HepG2 (cell line): ENCODE measurements around the gene ARHGAP22. TPM values are rescaled to one million over a fixed set of nuclear protein-coding genes. Genes with fewer than 3 reads are reported as not detected.

Source experiments
- LCORL ChIP-seq, 2 experiments: fragments of 450-650 bp in 1 of 2; sonication (generic) in 1 of 2; formaldehyde crosslinking in 1 of 2; IDR thresholded peaks; 2 replicates each; pipeline versions ENCODE4 v1.5.0 to v1.6.1; 2017 to 2020; ENCODE audit warnings: antibody characterized with exemption in 1 of 2, missing genetic modification reagents in 1 of 2
- MED13 ChIP-seq: sonication (generic); formaldehyde crosslinking; IDR thresholded peaks from 2 replicates; pipeline ENCODE4 v1.5.0; 2020; ENCODE audit warnings: missing genetic modification reagents
- PRMT3 ChIP-seq: sonication (generic); formaldehyde crosslinking; IDR thresholded peaks from 2 replicates; pipeline ENCODE4 v1.8.1; 2022; ENCODE audit warnings: low read depth, mild to moderate bottlenecking, moderate library complexity, missing genetic modification reagents, borderline replicate concordance
- RORA ChIP-seq: sonication (generic); formaldehyde crosslinking; IDR thresholded peaks from 2 replicates; pipeline ENCODE4 v1.5.0; 2020; ENCODE audit warnings: mild to moderate bottlenecking, missing genetic modification reagents, moderate library complexity
- ZNF253 ChIP-seq: sonication (generic); formaldehyde crosslinking; IDR thresholded peaks from 2 replicates; pipeline ENCODE4 v1.8.0; 2022; ENCODE audit warnings: mild to moderate bottlenecking, missing genetic modification reagents, borderline replicate concordance
- ZNF343 ChIP-seq: sonication (generic); formaldehyde crosslinking; IDR thresholded peaks from 2 replicates; pipeline ENCODE4 v1.4.0; 2020; ENCODE audit warnings: mild to moderate bottlenecking, missing genetic modification reagents
- ZNF800 ChIP-seq: sonication (generic); formaldehyde crosslinking; IDR thresholded peaks from 2 replicates; pipeline ENCODE4 v1.4.0; 2020; ENCODE audit warnings: missing genetic modification reagents
- ZNF839 ChIP-seq: sonication (generic); formaldehyde crosslinking; IDR thresholded peaks from 2 replicates; pipeline ENCODE4 v1.4.0; 2020; ENCODE audit warnings: missing genetic modification reagents, mild to moderate bottlenecking, borderline replicate concordance
- polyA plus RNA-seq, 8 experiments: library from polyadenylated mRNA; depleted of rRNA in 3 of 8; stranded (reverse) in 7 of 8; unstranded in 1 of 8; fragments of >200 nt; fragmentation: Illumina TruSeq in 4 of 8; extraction: Trizol in 4 of 8; gene quantifications; 2 replicates each; pipeline versions ENCODE4 v1.2.1 to v1.2.3, GENCODE V29; 2011 to 2016; ENCODE audit warnings: low read depth in 4 of 8, missing spikeins in 1 of 8, mixed read lengths in 1 of 8; ENCODE audit not compliant: insufficient read depth in 1 of 8
- total RNA-seq, 5 experiments: library from RNA; depleted of rRNA; stranded (reverse); fragments of >200 nt; fragmentation: Illumina TruSeq; extraction: Trizol; gene quantifications; 2 replicates each; pipeline ENCODE4 v1.2.3, GENCODE V29; 2016; ENCODE audit warnings: low read depth in 1 of 5
- TF ChIP-seq, protein P1 (sequence below): IDR thresholded peaks from 2 replicates; pipeline ENCODE4 v1.6.1; 2018; ENCODE audit warnings: missing genetic modification reagents, mild to moderate bottlenecking, missing compliant biosample characterization
- TF ChIP-seq, protein P2 (sequence below): sonication (generic); formaldehyde crosslinking; conservative IDR thresholded peaks from 2 replicates; pipeline ENCODE4 v1.8.1; 2023; ENCODE audit warnings: missing genetic modification reagents

The ARHGAP22 gene
- total and polyA plus RNA-seq, 2 of the 13 experiments (the other 11 are each of a cell fraction or from before 2014, with no cell fraction given) = 0.08 to 0.38 TPM

GRCh38 chr10:48552946-48553564 is 51.8 kb downstream of the ARHGAP22 start (continued):
- TF ChIP-seq ZNF800 (CRISPR knock-in tag) (no peak), PRMT3 (CRISPR knock-in tag) (no peak), ZNF343 (CRISPR knock-in tag) (no peak), RORA (no peak), ZNF253 (CRISPR knock-in tag) (no peak), MED13 (CRISPR knock-in tag) (no peak), LCORL (IDR thresholded peaks at IDR 0.05) (no peak), LCORL (CRISPR knock-in tag; IDR thresholded peaks at IDR 0.05) (no peak), ZNF839 (CRISPR knock-in tag) (no peak)
- TF ChIP-seq, protein P1, sequence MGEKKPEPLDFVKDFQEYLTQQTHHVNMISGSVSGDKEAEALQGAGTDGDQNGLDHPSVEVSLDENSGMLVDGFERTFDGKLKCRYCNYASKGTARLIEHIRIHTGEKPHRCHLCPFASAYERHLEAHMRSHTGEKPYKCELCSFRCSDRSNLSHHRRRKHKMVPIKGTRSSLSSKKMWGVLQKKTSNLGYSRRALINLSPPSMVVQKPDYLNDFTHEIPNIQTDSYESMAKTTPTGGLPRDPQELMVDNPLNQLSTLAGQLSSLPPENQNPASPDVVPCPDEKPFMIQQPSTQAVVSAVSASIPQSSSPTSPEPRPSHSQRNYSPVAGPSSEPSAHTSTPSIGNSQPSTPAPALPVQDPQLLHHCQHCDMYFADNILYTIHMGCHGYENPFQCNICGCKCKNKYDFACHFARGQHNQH = no peak
- TF ChIP-seq, protein P2, sequence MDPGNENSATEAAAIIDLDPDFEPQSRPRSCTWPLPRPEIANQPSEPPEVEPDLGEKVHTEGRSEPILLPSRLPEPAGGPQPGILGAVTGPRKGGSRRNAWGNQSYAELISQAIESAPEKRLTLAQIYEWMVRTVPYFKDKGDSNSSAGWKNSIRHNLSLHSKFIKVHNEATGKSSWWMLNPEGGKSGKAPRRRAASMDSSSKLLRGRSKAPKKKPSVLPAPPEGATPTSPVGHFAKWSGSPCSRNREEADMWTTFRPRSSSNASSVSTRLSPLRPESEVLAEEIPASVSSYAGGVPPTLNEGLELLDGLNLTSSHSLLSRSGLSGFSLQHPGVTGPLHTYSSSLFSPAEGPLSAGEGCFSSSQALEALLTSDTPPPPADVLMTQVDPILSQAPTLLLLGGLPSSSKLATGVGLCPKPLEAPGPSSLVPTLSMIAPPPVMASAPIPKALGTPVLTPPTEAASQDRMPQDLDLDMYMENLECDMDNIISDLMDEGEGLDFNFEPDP (CRISPR knock-in tag) = no peak
